Aorta (tissue), 5 donors: ENCODE results near the gene KCNJ12. TPM values are rescaled to one million over a fixed set of nuclear protein-coding genes. Genes with fewer than 3 reads are reported as not detected.
A peak's percentile ranks its signal among the peaks of the same experiment; 100 is the strongest.
"Not testable (repeated sequence)": the region's sequence is repeated elsewhere in the genome, so short reads cannot be mapped to it uniquely, and the experiment has no call there.

Experiments
- ATAC-seq: fragments of 200-7000 bp; cut with Tn5 transposase; one replicate; pipeline ENCODE4 v1.9.1; 2022; ENCODE audit warnings: moderate library complexity; ENCODE audit not compliant: low FRiP score
- DNase-seq, 2 donors: peaks; one replicate each; pipeline ENCODE4 v3.0.0-alpha.2; 2020
- H3K27ac ChIP-seq, 2 donors: one replicate each; pipeline ENCODE4 v1.5.1; 2013; ENCODE audit warnings: low read length in 2 of 2, mild to moderate bottlenecking in 2 of 2, moderate library complexity in 2 of 2, control low read depth in 1 of 2, inconsistent platforms in 1 of 2, low read depth in 1 of 2
- H3K27me3 ChIP-seq, 2 donors: one replicate each; pipeline ENCODE4 v1.6.1; 2013; ENCODE audit warnings: control low read depth in 1 of 2, low read length in 1 of 2, mild to moderate bottlenecking in 1 of 2, moderate library complexity in 1 of 2; ENCODE audit not compliant: insufficient read depth in 2 of 2, control insufficient read depth in 1 of 2
- H3K36me3 ChIP-seq, 2 donors: one replicate each; pipeline ENCODE4 v1.6.1; 2013; ENCODE audit warnings: control low read depth in 1 of 2, low read length in 1 of 2, mild to moderate bottlenecking in 1 of 2; ENCODE audit not compliant: insufficient read depth in 2 of 2, control insufficient read depth in 1 of 2
- H3K4me1 ChIP-seq, 2 donors: one replicate each; pipeline ENCODE4 v1.6.1; 2013; ENCODE audit warnings: low read length in 2 of 2, control low read depth in 1 of 2, mild to moderate bottlenecking in 1 of 2, moderate library complexity in 1 of 2; ENCODE audit not compliant: insufficient read depth in 2 of 2, control insufficient read depth in 1 of 2
- H3K4me3 ChIP-seq, 2 donors: one replicate each; pipeline ENCODE4 v1.5.1; 2013; ENCODE audit warnings: low read length in 2 of 2, control low read depth in 1 of 2, mild to moderate bottlenecking in 1 of 2
- H3K9me3 ChIP-seq: one replicate; pipeline ENCODE4 v1.6.1; 2013; ENCODE audit warnings: mild to moderate bottlenecking, low read length; ENCODE audit not compliant: control insufficient read depth
- WGBS, 2 donors: extraction: QIAGEN DNeasy Blood & Tissue Kit; methylation state at CpG; one replicate each; pipeline ENCODE4 v1.1.7; 2013; 5-methylcytosine and 5-hydroxymethylcytosine counted together
- intact Hi-C, 2 donors: fragments of 100-400 bp; cut with DNase I; formaldehyde crosslinking; loops; one replicate each; pipeline versions ENCODE4 v1.14.2 to v1.15.0; 2022
- long read RNA-seq, 2 donors: library from polyadenylated mRNA; unstranded; transcript quantifications; one replicate each; pipeline ENCODE4 v2.0.0, GENCODE V29; 2020 to 2021
- polyA plus RNA-seq, 2 donors: library from polyadenylated mRNA; stranded (reverse); fragments of 200-250 nt; gene quantifications; one replicate each; pipeline ENCODE4 v1.2.3, GENCODE V29; 2013
- total RNA-seq, 2 donors: library from RNA; stranded (reverse); fragmentation: NEBNext Ultra II Directional; extraction: Animal tissue kit (Norgen Biotek cat#: 25700); gene quantifications; one replicate each; pipeline ENCODE4 v1.2.1, GENCODE V29; 2021
- donor health status: healthy with polysubstance abuse.
- donor health status: Bipolar disorder and iron deficiency.
- donor health status: DM: no; HTN: no; CAD: no.
- donor health status: DM: no; HTN: no; CAD: no.
- donor health status: DM: yes; HTN: yes; CAD: no.

KCNJ12 gene
- total RNA-seq (1 to 10 TPM; 2.9 to 4.0 TPM), polyA plus RNA-seq (under 1 TPM in 1 of 2 donors, not detected in 1; 0.13 TPM)
- long read RNA-seq, donor 1, partial matches to known transcripts, result 2 of 5 reads
- long read RNA-seq, donor 1, other reads (novel, unspliced or antisense), result 3 of 5 reads
- long read RNA-seq, donor 2, full-length matches to known transcripts, result 4 of 7 reads
- long read RNA-seq, donor 2, partial matches to known transcripts, result 2 of 7 reads
- long read RNA-seq, donor 2, other reads (novel, unspliced or antisense), result 1 of 7 reads

DNA sequence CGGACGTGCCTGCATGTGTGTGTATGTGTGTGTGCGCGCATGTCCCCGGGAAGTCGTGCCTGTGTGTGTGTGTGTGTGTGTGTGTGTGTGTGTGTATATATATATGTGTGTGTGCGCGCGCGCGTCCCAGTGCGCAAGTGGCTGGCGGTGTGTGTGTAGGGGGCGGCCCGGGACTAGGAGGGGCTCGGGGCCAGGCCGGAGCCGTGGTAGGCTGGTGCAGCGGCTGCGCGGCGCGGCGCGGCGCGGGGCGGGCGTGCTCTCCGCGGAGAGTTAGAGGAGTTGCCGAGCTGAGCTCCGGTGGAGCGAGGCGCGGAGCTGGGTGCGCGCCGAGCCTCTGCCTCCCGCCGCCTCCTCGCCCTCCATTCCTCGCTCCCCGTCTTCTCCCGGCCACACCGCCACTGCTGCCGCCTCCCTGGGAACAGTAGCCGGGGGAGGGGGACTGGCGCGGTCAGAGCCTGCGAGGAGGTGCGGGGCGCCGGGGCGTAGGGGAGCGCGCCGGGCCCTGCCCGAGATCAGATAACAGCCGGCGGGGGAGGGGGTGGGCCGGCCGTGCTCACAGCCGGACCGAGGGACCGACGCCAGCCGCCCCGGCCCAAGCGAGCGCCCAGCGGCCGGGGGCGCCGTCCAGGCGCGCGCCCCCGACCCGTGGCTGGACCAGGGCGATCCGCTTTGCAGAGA is at the start of gene KCNJ12:
KCNJ12 (plus strand) TSS at position 277 of the 678 bp plus-strand sequence. CDS start 38,986 bp downstream, outside the sequence.
- DNase-seq (no peak), ATAC-seq (peak; percentile 22)
- peak within 1 kb of the TSS; percentile 15 to 38 for H3K4me3 ChIP-seq
- intact Hi-C loops, result loop anchor here in 1 of 2 donors (5.0 kb wide), 1 partner anchor 99 kb away; no protein-coding TSS in a partner anchor
- no peaks in the 10 kb centered on the region for H3K27me3 ChIP-seq
- H3K4me1 ChIP-seq, result no peaks in the 10 kb centered on the region
- no peak within 1 kb of the TSS for H3K27ac ChIP-seq
- H3K36me3 ChIP-seq, result no peaks in the 10 kb centered on the region
- H3K9me3 ChIP-seq, result no peaks in the 10 kb centered on the region
- WGBS, 2 donors, result 3 to 4% methylated on average over 43 to 82 of the region's 82 CpGs

DNA sequence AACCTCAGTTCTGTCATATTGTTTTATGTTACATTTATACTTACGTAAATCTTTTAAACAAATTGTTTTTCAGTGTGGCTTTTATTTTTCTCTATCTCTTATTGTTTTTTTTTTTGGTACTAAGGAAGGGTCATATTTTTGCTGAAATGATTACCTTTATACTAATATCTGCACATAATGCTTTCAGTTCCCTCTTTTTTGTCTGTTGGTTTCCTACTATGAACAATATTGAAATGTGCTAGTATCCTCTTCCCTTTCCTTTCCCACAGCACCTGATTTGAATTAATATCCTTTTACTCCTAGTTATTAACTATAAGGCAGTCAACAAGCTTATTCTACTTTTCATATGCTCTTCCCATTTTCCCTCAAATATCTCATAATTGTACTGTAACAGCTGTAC is 48.2 kb upstream of the KCNJ12 start:
- H3K27ac ChIP-seq, H3K36me3 ChIP-seq, H3K9me3 ChIP-seq, ATAC-seq, DNase-seq, intact Hi-C loops, H3K27me3 ChIP-seq, H3K4me3 ChIP-seq, H3K4me1 ChIP-seq: not testable (repeated sequence)
- WGBS, 2 donors, result 78 to 83% methylated on average over 1 of the region's 1 CpG

DNA sequence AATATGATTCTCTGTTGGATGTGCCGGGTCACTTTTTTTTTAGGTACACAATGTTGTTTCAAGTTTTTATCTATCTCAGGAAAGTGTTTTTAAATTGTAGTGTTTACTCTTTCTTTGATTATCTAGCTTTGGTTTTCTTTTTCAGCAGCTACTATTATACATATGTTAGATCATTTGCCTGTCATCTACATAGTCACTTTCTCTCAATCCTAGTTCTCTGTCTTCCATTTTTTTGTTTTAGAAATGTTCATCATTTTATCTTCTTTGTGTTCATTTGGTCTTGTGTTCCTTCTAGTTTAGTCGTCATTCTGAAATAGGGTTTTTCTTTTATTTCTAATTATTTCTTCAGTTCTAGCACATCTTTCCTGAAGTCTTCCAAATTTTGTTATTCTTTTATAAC is 47.4 kb upstream of the KCNJ12 start:
- DNase-seq, H3K4me3 ChIP-seq, intact Hi-C loops, H3K9me3 ChIP-seq, H3K27me3 ChIP-seq, H3K4me1 ChIP-seq, H3K36me3 ChIP-seq, ATAC-seq, H3K27ac ChIP-seq: not testable (repeated sequence)
- 56 to 82% methylated on average over 2 of the region's 2 CpGs for WGBS, 2 donors

DNA sequence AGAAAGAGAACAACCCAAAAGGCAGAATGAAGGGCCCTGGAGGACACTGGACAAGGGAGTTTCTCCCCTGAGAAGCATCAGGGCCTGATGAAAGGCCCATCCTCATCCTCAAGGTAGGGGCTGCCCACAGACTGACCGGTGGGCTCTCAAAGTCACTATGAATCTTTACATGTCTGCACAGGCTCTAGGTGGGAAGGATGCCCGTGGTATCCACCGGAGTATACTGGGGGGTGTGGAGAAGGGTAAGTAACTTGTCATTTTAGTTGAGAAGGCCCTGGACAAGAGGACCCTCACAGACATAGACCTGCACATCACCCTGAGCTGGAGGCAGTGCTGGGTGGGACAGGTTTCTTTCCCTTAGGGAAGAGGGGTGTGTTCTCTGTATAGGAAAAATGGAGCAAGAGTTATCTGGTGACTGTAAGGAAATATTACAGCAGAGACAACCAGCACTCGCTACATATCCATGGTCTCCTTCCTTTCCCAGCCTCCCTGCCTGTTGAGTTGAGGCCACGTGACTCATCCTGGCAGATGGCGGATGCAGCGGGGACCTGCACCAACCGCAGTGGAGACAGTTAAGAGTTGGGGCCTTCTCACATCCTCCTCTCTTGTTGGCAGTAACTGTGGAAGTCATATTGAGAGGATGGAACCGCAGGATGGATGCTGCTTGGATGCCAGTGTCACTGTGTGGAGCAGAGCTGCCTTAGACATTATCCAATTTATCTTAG is 45.6 kb upstream of the KCNJ12 start:
- no peak overlapping the region for H3K27ac ChIP-seq
- intact Hi-C loops, result no loop called here
- WGBS, 2 donors, result 85 to 91% methylated on average over 9 of the region's 9 CpGs
- peak; percentile 22 to 52 for DNase-seq
- peak; percentile 50 for ATAC-seq
- H3K27me3 ChIP-seq, result no peaks in the 10 kb centered on the region
- peaks cover 2% of the 10 kb centered on the region for H3K9me3 ChIP-seq
- no peak overlapping the region for H3K4me3 ChIP-seq
- H3K36me3 ChIP-seq, result no peaks in the 10 kb centered on the region
- no peaks in the 10 kb centered on the region for H3K4me1 ChIP-seq

DNA sequence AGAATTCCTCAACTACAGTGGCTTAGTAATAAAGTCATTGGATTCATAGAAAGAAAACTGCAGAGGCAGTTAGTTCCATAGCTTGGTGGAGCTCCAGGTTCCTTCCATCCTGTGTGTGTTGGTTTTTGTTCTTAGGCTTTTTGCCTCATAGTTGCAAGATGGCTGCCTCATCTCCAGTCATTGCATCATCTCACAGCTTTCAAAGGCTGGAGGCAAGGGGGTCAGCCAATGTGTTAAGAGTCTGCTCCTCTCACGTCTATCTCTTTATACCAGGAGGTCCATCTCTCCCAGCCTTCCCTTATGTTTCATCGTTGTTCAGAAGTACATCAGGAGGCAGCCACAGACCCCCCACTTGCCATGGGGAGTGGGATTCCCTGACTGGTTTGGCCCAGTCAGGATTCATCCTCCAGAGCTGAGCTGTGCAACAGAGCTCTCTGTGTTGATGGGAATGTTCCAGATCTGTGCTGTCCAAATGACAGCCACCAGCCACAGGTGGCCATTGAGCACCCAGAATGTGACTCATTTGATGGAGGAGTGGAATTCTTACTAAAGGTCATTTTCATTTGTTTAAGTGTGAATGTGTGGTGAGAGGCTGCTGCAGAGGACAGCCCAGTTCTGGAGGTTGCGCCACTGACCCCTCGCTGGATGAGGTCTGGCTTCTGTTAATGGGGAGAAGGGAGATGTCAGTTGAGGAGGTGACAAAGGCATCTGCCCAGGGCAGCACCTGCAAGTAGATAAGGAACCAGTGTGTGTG is 39.4 kb upstream of the KCNJ12 start:
- H3K9me3 ChIP-seq, intact Hi-C loops, H3K4me1 ChIP-seq, ATAC-seq, H3K4me3 ChIP-seq, H3K36me3 ChIP-seq, H3K27me3 ChIP-seq, H3K27ac ChIP-seq: not testable (repeated sequence)
- peak; percentile 25 to 28 for DNase-seq
- 86% methylated on average over 4 of the region's 4 CpGs for WGBS, 2 donors

DNA sequence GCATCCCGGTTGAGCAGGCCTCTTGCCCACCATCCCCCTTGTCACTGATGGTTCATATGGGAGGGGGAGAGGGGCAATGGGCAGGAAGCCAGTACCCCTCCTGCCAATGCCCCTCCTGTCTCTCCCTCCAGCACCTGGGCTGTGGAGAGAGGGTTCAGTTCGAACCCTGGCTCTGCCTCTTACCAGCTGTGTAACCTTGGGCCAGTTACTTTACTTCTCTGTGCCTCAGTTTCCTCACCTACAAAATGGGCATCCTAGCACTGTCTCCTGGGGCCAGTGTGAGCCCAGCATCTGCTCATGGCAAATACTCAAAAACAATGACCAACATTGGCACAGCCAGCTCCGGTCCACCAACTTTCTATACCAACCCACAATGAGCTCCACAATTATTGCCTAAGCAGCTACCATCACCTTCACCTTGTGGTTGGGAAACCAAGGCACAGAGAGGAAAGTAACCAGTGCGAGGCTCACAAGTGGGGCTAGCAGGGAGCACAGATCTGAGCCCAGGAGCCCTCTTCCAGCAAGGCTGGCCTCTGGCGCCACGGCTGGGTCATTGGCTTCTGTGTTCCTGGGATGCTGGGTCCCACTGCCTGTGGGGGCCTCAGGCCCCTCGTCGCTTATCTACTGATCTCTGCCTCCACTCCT is 38.1 kb upstream of the KCNJ12 start:
- not testable (repeated sequence) for H3K4me3 ChIP-seq
- ATAC-seq, result peak; percentile 1

DNA sequence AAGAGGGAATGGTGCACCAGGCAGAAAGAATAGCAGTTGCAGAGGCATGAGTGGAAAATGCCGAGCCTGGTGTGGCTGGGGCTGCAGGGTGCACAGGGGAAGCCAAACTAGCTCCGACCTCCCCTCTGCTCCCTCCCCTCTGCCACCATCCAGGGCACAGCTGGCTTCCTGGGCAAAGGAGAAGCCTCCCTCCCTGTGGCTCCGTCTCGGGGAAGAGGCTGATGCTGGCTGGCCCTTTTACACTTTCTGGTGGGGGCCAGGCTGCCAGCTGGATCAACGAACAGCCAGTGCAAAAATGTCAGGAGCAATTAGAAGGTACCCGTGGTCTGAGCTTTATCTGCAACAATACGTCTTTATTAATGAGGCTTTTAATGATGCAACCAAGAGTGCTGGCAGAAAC is 37.1 kb upstream of the KCNJ12 start:
- intact Hi-C loops, result no loop called here
- Histone ChIP-seq H3K4me3 (no peak overlapping the region), H3K27me3 (no peaks in the 10 kb centered on the region), H3K36me3 (no peaks in the 10 kb centered on the region), H3K9me3 (no peaks in the 10 kb centered on the region), H3K4me1 (no peaks in the 10 kb centered on the region), H3K27ac (no peak overlapping the region)
- peak in 1 of 2 donors; percentile 30 for DNase-seq
- 32 to 42% methylated on average over 7 of the region's 7 CpGs for WGBS, 2 donors
- ATAC-seq, result no peak

More for the DNA sequence above, 38.1 kb upstream of the KCNJ12 start:
- H3K36me3 ChIP-seq, H3K4me1 ChIP-seq, H3K9me3 ChIP-seq, intact Hi-C loops, H3K27me3 ChIP-seq: not testable (repeated sequence)
- DNase-seq, result peak; percentile 23 to 71
- H3K27ac ChIP-seq, result peak overlapping the region in 1 of 2 donors; percentile 9
- WGBS, 2 donors, result 62 to 66% methylated on average over 8 of the region's 8 CpGs

DNA sequence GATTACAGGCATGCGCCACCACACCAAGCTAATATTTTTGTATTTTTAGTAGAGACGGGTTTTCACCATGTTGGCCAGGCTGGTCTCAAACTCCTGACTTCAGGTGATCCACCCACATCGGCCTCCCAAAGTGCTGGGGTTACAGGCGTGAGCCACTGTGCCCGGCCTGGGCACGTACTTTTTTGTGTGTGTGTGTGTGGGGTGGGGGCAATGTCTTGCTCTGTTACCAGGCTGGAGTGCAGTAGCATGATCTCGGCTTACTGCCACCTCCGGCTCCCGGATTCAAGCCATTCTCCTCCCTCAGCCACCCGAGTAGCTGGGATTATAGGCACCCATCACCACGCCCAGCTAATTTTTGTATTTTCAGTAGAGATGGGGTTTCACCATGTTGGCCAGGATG is 36.6 kb upstream of the KCNJ12 start:
- H3K27ac ChIP-seq, H3K27me3 ChIP-seq, H3K36me3 ChIP-seq, H3K4me1 ChIP-seq, H3K4me3 ChIP-seq, H3K9me3 ChIP-seq, ATAC-seq, intact Hi-C loops: not testable (repeated sequence)
- 90 to 91% methylated on average over 11 of the region's 11 CpGs for WGBS, 2 donors
- peak; percentile 19 to 25 for DNase-seq
